Measurements from ENCODE around the gene POLN.

POLN gene

DNA sequence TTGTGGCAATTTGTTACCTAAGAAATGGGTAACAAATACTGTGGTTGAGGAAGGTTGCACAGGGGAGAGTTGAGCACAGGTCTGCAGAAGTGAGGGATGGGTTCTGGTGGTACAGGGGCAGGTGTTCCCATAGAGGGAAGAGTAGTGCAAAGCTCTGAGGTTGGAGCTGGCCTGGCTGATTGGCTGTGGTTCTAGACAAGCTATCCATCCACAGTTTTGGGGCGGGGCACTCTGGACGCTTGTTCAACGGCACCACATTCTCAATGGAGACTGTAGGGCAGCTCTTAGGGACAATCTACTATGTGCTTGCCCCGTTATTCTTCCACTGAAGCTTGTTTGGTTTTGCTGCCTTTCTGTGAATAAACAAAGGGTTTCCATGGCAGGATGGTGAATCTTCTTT, 147.4 kb downstream of the POLN start:
- TF ChIP-seq, protein P1, sequence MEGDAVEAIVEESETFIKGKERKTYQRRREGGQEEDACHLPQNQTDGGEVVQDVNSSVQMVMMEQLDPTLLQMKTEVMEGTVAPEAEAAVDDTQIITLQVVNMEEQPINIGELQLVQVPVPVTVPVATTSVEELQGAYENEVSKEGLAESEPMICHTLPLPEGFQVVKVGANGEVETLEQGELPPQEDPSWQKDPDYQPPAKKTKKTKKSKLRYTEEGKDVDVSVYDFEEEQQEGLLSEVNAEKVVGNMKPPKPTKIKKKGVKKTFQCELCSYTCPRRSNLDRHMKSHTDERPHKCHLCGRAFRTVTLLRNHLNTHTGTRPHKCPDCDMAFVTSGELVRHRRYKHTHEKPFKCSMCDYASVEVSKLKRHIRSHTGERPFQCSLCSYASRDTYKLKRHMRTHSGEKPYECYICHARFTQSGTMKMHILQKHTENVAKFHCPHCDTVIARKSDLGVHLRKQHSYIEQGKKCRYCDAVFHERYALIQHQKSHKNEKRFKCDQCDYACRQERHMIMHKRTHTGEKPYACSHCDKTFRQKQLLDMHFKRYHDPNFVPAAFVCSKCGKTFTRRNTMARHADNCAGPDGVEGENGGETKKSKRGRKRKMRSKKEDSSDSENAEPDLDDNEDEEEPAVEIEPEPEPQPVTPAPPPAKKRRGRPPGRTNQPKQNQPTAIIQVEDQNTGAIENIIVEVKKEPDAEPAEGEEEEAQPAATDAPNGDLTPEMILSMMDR (IDR thresholded peaks at IDR 0.05; ENCODE audit: extremely low read depth, missing control alignments): no peak
- DNase-seq (ENCODE audit: low spot score): no peak

DNA sequence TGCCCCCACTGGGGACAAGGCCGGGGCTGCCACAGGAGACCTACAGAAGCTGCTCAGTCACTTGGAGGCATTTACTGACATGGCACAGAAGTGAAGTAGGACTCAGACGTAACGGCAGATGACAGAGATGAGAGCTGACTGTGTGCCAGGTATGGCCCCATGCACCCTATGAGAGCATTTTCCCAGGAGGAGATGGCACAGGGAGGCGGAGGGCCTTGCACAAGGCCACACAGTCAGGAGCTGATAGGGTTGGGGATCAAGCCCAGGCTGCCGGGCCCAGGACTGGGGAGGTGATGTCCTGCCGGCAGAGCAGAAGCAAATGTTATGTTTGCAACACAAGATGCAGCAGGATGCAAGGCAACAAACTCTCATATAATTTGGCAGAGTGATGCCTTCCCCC, 148.7 kb downstream of the POLN start:
- TF ChIP-seq, protein P1 (IDR thresholded peaks at IDR 0.05; ENCODE audit: extremely low read depth, missing control alignments): no peak
- no peak for DNase-seq (ENCODE audit: low spot score)

DNA sequence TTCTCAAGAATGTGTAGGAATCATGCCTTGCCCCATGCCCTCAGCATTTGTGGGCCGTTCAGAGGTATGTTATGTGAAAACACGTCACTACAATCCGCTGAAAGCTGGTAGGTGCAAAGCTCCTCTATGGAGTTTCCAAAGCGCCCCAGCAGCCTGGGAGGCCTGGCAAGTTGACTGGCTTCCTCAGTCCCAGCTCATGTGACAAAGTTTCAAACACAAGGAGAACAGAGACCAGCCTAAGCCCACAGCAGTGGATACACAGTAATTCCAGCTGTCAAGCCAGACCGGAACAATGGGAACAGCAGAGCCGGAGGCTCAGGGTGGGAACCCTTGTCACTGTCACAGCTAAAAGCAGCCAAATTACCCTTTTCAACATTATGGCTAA, 149.3 kb downstream of the POLN start:
- no peak for DNase-seq (ENCODE audit: low spot score)
- TF ChIP-seq, protein P1 (IDR thresholded peaks at IDR 0.05; ENCODE audit: extremely low read depth, missing control alignments): no peak

DNA sequence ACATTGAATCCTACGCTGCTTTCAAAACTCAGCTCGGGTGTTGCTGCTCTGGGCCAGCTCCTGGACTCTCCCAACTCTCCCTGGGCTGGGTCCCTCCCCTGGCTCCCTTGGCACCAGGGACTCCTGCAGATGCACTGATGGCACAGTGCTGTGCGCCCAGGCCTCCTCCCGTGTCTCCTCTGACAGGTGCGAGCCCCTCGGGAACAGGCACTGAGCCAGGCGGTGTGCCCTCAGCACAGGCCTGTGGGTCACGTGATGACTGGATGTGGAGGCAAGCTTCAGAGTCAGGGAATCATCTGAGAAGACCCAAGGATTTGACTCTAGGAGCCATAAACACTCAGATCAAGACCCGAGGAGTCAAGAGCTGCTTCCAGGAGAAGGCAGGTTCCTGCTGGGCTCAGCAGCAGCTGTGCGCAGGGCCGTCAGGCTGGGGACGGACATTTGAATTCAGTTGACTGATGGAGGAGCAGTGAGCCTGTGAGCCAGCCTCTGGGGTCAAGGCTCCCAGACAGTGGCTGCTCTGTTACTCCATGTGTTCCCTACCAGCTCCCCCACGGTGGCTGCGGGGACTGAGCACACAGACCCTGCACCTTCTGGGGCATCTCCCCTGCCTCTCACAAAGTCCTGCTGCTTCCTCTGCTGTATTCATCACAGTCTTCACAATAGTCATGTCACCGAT, 149.8 kb downstream of the POLN start:
- DNase-seq (ENCODE audit: low spot score): no peak
- TF ChIP-seq, protein P1 (IDR thresholded peaks at IDR 0.05; ENCODE audit: extremely low read depth, missing control alignments): no peak

DNA sequence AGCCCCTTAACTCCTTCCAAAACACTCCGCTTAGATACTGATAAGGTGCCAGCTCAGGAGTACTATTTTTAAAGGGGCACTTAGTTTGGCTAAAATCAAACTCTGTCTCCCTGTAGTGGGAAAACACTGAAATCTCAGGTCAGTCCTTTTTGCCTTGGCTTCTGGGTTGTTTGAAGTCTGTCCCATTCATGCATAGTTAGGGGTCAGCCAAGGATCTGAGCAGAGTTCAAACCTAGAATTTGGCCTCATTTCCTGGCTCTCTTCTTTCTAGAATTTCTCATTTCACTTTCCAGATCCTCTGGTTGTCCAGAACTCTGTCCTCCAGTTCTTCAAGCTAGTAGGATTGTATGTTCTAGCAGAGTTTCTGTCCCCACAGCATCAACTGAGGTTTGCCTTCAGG, 151.3 kb downstream of the POLN start:
- TF ChIP-seq, protein P1 (IDR thresholded peaks at IDR 0.05; ENCODE audit: extremely low read depth, missing control alignments): no peak
- DNase-seq (ENCODE audit: low spot score): no peak

DNA sequence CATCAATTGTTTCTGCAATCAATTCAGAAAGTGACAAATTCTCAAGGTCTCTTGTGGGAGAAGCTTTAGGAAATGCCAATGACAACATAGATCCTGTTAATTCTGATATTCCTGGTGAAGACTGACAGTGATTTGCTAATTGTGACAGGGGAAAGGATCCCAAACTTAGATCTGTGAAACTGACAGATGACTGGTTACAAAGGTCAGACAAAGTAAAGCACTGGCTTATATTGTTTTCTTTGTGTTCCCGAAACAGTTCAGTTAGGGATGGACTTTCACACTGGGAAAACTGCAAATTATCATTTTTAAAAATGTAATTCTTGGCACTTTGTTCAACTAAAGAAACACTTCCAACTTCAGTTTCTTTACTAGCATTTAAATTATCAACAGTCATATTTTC, 152.7 kb downstream of the POLN start:
- no peak for DNase-seq (ENCODE audit: low spot score)
- TF ChIP-seq, protein P1 (IDR thresholded peaks at IDR 0.05; ENCODE audit: extremely low read depth, missing control alignments): no peak

DNA sequence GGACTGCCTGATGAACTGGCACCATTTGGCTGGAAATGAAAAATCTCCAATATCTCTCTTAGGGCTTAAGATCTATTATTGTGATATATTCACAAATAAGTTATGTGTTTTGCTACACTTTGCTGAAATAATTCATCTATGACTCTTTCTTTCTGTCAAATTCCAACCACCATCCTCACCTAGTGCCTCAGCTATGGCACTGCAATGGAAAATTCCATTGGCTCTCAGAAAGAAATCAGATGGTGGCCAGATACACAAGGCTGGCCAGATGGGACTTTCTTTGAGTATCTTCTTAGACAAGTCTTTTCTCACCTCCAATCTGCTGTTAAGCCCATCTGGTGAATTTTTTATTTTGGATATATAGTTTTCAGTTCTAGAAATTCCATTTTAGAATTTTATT, 154.8 kb downstream of the POLN start:
- DNase-seq (ENCODE audit: low spot score): no peak
- TF ChIP-seq, protein P1 (IDR thresholded peaks at IDR 0.05; ENCODE audit: extremely low read depth, missing control alignments): no peak
